Neural progenitor cell (in vitro differentiated cells): ENCODE data around the gene SERP2. TPM values are rescaled to one million over a fixed set of nuclear protein-coding genes. Genes with fewer than 3 reads are reported as not detected.
A peak's percentile ranks its signal among the peaks of the same experiment; 100 is the strongest.

Experiments used
- DNase-seq: peaks from one replicate; pipeline ENCODE4 v3.0.0-alpha.2; 2016; ENCODE audit warnings: low spot score
- H2AFZ ChIP-seq: fragments of 200-600 bp; sonication (generic); replicated peaks from 2 replicates; pipeline ENCODE4 v1.6.1; 2016; ENCODE audit warnings: antibody characterized with exemption
- H3F3A ChIP-seq: fragments of 200-600 bp; sonication (generic); 2 replicates; pipeline ENCODE4 v1.6.1; 2016; ENCODE audit warnings: antibody characterized with exemption, low read depth
- H3K27ac ChIP-seq: fragments of 200-600 bp; sonication (generic); 2 replicates; pipeline ENCODE4 v1.5.1; 2016; ENCODE audit warnings: mild to moderate bottlenecking
- H3K27me3 ChIP-seq: fragments of 200-600 bp; sonication (generic); 2 replicates; pipeline ENCODE4 v1.6.1; 2016; ENCODE audit warnings: mild to moderate bottlenecking, moderate library complexity
- H3K36me3 ChIP-seq: fragments of 200-600 bp; sonication (generic); 2 replicates; pipeline ENCODE4 v1.5.1; 2016
- H3K4me1 ChIP-seq: fragments of 200-600 bp; sonication (generic); 2 replicates; pipeline ENCODE4 v1.6.1; 2016; ENCODE audit warnings: mixed run types
- H3K4me2 ChIP-seq: fragments of 200-600 bp; sonication (generic); 2 replicates; pipeline ENCODE4 v1.6.1; 2016
- H3K4me3 ChIP-seq: fragments of 200-600 bp; sonication (generic); 2 replicates; pipeline ENCODE4 v1.5.1; 2016
- H3K79me2 ChIP-seq: fragments of 200-600 bp; sonication (generic); 2 replicates; pipeline ENCODE4 v1.6.1; 2016; ENCODE audit warnings: low read depth
- H3K9ac ChIP-seq: fragments of 200-600 bp; sonication (generic); 2 replicates; pipeline ENCODE4 v1.6.1; 2016
- H3K9me3 ChIP-seq: fragments of 200-600 bp; sonication (generic); 2 replicates; pipeline ENCODE4 v1.5.1; 2016; ENCODE audit warnings: low read depth
- H4K20me1 ChIP-seq: fragments of 200-600 bp; sonication (generic); 2 replicates; pipeline ENCODE4 v1.6.1; 2016; ENCODE audit warnings: low read depth
- H3K27ac Mint-ChIP-seq: 3 replicates; pipeline ENCODE4 v1.8.0; 2021; ENCODE audit warnings: mixed read lengths
- H3K27me3 Mint-ChIP-seq: 2 replicates; pipeline ENCODE4 v1.8.0; 2022; ENCODE audit warnings: low read depth, mild to moderate bottlenecking, inconsistent platforms, moderate library complexity, mixed read lengths; ENCODE audit not compliant: insufficient read depth
- H3K36me3 Mint-ChIP-seq: 3 replicates; pipeline ENCODE4 v1.8.0; 2021; ENCODE audit warnings: mixed read lengths
- H3K4me1 Mint-ChIP-seq: 3 replicates; pipeline ENCODE4 v1.8.0; 2021; ENCODE audit warnings: mixed read lengths
- H3K4me3 Mint-ChIP-seq: 3 replicates; pipeline ENCODE4 v1.8.0; 2021; ENCODE audit warnings: mild to moderate bottlenecking, moderate library complexity, mixed read lengths
- H3K9me3 Mint-ChIP-seq: 3 replicates; pipeline ENCODE4 v1.8.0; 2020; ENCODE audit warnings: mixed read lengths
- CTCF ChIP-seq: fragments of 200-600 bp; sonication (generic); IDR thresholded peaks from 2 replicates; pipeline ENCODE4 v1.5.1; 2017; ENCODE audit warnings: antibody characterized with exemption, mild to moderate bottlenecking
- EZH2 ChIP-seq: fragments of 200-600 bp; sonication (generic); IDR thresholded peaks from 2 replicates; pipeline ENCODE4 v1.6.1; 2017; ENCODE audit warnings: antibody characterized with exemption, mild to moderate bottlenecking, moderate library complexity
- EZH2phosphoT487 ChIP-seq: fragments of 200-600 bp; sonication (generic); IDR thresholded peaks from 2 replicates; pipeline ENCODE4 v1.6.1; 2017; ENCODE audit warnings: antibody characterized with exemption
- total RNA-seq: library from RNA; depleted of rRNA; stranded (reverse); fragments of >200 nt; gene quantifications from 2 replicates; pipeline ENCODE4 v1.2.3, GENCODE V29; 2015; ENCODE audit warnings: low replicate concordance

SERP2 gene
- total RNA-seq, 1 donor from 2014 or later: 8.1 TPM

GRCh38 chr13:44412346-44412935, 38.8 kb downstream of the SERP2 start:
- peak overlapping the region; percentile 57 for H2AFZ ChIP-seq
- H3K27ac Mint-ChIP-seq: peak overlapping the region; percentile 38
- DNase-seq: no peak

DNA sequence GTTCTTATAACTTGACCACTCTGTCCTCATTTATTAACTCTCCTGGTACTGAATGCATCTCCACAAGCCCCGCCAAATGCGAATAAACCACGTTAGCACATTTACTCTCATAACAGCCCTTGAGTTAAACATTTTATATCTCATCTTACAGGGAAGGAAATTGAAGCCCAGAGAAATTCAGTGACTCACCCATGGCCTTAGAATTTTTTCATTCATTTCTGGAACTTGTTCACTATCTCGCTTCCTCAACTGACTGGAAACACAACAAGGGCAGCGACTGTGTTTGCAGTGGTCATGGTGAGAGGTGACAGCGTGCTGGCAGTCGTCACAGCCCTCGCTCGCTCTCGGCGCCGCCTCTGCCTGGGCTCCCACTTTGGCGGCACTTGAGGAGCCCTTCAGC, 39.5 kb downstream of the SERP2 start:
- DNase-seq: no peak
- peak overlapping the region; percentile 38 for H3K27ac Mint-ChIP-seq
- Histone ChIP-seq H3K9me3 (no peaks in the 10 kb centered on the region), H3K79me2 (no peaks in the 10 kb centered on the region), H3K4me3 (no peak overlapping the region), H2AFZ (no peak overlapping the region), H3K27me3 (no peaks in the 10 kb centered on the region), H3K4me2 (no peak overlapping the region), H3K36me3 (no peaks in the 10 kb centered on the region), H3K9ac (no peak overlapping the region), H3K4me1 (peaks cover 5% of the 10 kb centered on the region), H3F3A (no peaks in the 10 kb centered on the region), H4K20me1 (no peaks in the 10 kb centered on the region), H3K27ac (no peak overlapping the region)
- H3K4me1 Mint-ChIP-seq: peaks cover 47% of the 10 kb centered on the region
- TF ChIP-seq CTCF (no peak), EZH2 (no peak), EZH2phosphoT487 (no peak)
- peaks cover 13% of the 10 kb centered on the region for H3K9me3 Mint-ChIP-seq
- peaks cover 9% of the 10 kb centered on the region for H3K27me3 Mint-ChIP-seq
- no peaks in the 10 kb centered on the region for H3K36me3 Mint-ChIP-seq
- H3K4me3 Mint-ChIP-seq: no peak overlapping the region

More at GRCh38 chr13:44412346-44412935, 38.8 kb downstream of the SERP2 start:
- no peaks in the 10 kb centered on the region for H3F3A ChIP-seq
- Mint-ChIP-seq H3K27me3 (peaks cover 9% of the 10 kb centered on the region), H3K4me1 (peaks cover 44% of the 10 kb centered on the region), H3K9me3 (peaks cover 13% of the 10 kb centered on the region), H3K36me3 (no peaks in the 10 kb centered on the region), H3K4me3 (no peak overlapping the region)
- H3K9ac ChIP-seq: no peak overlapping the region
- H4K20me1 ChIP-seq: no peaks in the 10 kb centered on the region
- H3K9me3 ChIP-seq: no peaks in the 10 kb centered on the region
- no peak overlapping the region for H3K4me2 ChIP-seq
- H3K79me2 ChIP-seq: no peaks in the 10 kb centered on the region
- no peaks in the 10 kb centered on the region for H3K36me3 ChIP-seq
- TF ChIP-seq EZH2 (no peak), EZH2phosphoT487 (no peak), CTCF (no peak)
- peaks cover under 1% of the 10 kb centered on the region for H3K4me1 ChIP-seq
- H3K4me3 ChIP-seq: no peak overlapping the region
- no peak overlapping the region for H3K27ac ChIP-seq
- no peaks in the 10 kb centered on the region for H3K27me3 ChIP-seq

DNA sequence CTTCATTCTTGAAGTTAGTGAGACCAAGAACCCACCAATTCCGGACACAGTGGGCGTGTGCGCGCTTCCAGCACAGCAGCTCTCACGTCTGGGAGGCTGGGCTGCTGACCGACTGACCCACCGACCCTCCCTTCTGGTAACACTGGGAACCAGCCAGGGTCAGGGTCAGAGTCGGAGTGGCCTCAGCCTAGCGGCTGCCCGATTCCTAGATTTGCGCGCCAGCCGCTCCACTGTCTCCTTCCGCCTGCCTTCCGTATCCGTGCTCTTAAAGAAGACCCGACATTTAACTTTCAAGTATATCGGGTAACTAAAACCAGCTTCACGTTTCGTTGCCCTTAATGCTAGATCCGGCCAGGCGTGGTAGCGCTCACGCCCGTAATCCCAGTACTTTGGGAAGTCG, 41.1 kb downstream of the SERP2 start:
- no peak overlapping the region for H3K9ac ChIP-seq
- H3K36me3 Mint-ChIP-seq: no peaks in the 10 kb centered on the region
- peaks cover 9% of the 10 kb centered on the region for H3K27me3 Mint-ChIP-seq
- no peak overlapping the region for H3K4me3 ChIP-seq
- peak overlapping the region; percentile 65 for H3K4me3 Mint-ChIP-seq
- no peak overlapping the region for H3K27ac ChIP-seq
- H3K4me1 ChIP-seq: peaks cover 5% of the 10 kb centered on the region
- H2AFZ ChIP-seq: no peak overlapping the region
- TF ChIP-seq CTCF (no peak), EZH2 (no peak), EZH2phosphoT487 (no peak)
- no peaks in the 10 kb centered on the region for H3K9me3 ChIP-seq
- no peak overlapping the region for H3K4me2 ChIP-seq
- H3K79me2 ChIP-seq: no peaks in the 10 kb centered on the region
- peak overlapping the region; percentile 94 for H3K27ac Mint-ChIP-seq
- no peaks in the 10 kb centered on the region for H3F3A ChIP-seq
- DNase-seq: no peak
- H3K4me1 Mint-ChIP-seq: peaks cover 47% of the 10 kb centered on the region
- H3K9me3 Mint-ChIP-seq: peaks cover 13% of the 10 kb centered on the region
- no peaks in the 10 kb centered on the region for H4K20me1 ChIP-seq
- H3K27me3 ChIP-seq: no peaks in the 10 kb centered on the region
- no peaks in the 10 kb centered on the region for H3K36me3 ChIP-seq
